Ishikawa (cell line): ENCODE results near the gene CTPS1.

Experiments
- CEBPB ChIP-seq: IDR thresholded peaks from 2 replicates; pipeline ENCODE4 v1.6.1; 2012
- CREB1 ChIP-seq: IDR thresholded peaks from 2 replicates; pipeline ENCODE4 v1.6.1; 2012; ENCODE audit warnings: low read depth
- EGR1 ChIP-seq: IDR thresholded peaks from 2 replicates; pipeline ENCODE4 v1.6.1; 2012
- EP300 ChIP-seq: IDR thresholded peaks from 2 replicates; pipeline ENCODE4 v1.6.1; 2012; ENCODE audit warnings: borderline replicate concordance
- NFIC ChIP-seq: IDR thresholded peaks from 2 replicates; pipeline ENCODE4 v1.6.1; 2012
- RAD21 ChIP-seq: IDR thresholded peaks from 2 replicates; pipeline ENCODE4 v1.6.1; 2012; ENCODE audit warnings: low read depth
- TAF1 ChIP-seq: IDR thresholded peaks from 2 replicates; pipeline ENCODE4 v1.6.1; 2012; ENCODE audit warnings: low read depth, mild to moderate bottlenecking
- TCF12 ChIP-seq: IDR thresholded peaks from 2 replicates; pipeline ENCODE4 v1.6.1; 2012; ENCODE audit warnings: low read depth
- TEAD4 ChIP-seq: IDR thresholded peaks from 2 replicates; pipeline ENCODE4 v1.6.1; 2012
- YY1 ChIP-seq: IDR thresholded peaks from 2 replicates; pipeline ENCODE4 v1.6.1; 2012; ENCODE audit warnings: low read depth
- ZBTB7A ChIP-seq: IDR thresholded peaks from 2 replicates; pipeline ENCODE4 v1.6.1; 2012; ENCODE audit warnings: low read depth
- TF ChIP-seq, protein P1 (sequence below): IDR thresholded peaks from 2 replicates; pipeline ENCODE4 v1.6.1; 2012
- TF ChIP-seq, protein P2 (sequence below): IDR thresholded peaks from 2 replicates; pipeline ENCODE4 v1.6.1; 2012; ENCODE audit warnings: low read depth, mild to moderate bottlenecking

DNA sequence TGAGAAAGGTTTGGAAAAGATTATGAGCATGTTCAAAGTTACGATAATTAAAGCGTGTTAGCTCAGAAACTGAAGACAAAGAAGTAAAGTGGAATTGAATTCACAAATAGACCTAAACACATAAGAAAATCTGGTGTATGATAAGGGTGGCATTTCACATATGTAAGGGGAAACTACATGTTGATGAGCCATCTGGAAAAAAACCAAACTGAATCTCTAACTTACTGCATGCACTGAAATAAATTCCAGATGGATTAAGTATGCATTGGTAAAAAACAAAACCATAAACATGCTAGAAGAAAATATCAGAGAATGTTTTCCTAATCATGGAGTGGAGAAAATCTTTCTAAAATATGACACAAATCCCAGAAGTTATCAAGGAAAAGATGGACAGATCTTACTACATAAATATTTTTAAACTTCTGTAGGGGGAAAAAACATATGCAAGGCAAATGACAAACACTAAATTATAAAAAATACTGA is 34.0 kb upstream of the CTPS1 start:
- no peak for TF ChIP-seq TAF1
- TF ChIP-seq, protein P1, sequence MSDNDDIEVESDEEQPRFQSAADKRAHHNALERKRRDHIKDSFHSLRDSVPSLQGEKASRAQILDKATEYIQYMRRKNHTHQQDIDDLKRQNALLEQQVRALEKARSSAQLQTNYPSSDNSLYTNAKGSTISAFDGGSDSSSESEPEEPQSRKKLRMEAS, result no peak
- no peak for TF ChIP-seq RAD21
- no peak for TF ChIP-seq CEBPB
- no peak for TF ChIP-seq EP300
- TF ChIP-seq EGR1, result no peak
- no peak for TF ChIP-seq CREB1
- TF ChIP-seq NFIC, result no peak
- no peak for TF ChIP-seq TEAD4
- no peak for TF ChIP-seq TCF12
- TF ChIP-seq YY1, result no peak
- TF ChIP-seq ZBTB7A, result no peak
- TF ChIP-seq, protein P2, sequence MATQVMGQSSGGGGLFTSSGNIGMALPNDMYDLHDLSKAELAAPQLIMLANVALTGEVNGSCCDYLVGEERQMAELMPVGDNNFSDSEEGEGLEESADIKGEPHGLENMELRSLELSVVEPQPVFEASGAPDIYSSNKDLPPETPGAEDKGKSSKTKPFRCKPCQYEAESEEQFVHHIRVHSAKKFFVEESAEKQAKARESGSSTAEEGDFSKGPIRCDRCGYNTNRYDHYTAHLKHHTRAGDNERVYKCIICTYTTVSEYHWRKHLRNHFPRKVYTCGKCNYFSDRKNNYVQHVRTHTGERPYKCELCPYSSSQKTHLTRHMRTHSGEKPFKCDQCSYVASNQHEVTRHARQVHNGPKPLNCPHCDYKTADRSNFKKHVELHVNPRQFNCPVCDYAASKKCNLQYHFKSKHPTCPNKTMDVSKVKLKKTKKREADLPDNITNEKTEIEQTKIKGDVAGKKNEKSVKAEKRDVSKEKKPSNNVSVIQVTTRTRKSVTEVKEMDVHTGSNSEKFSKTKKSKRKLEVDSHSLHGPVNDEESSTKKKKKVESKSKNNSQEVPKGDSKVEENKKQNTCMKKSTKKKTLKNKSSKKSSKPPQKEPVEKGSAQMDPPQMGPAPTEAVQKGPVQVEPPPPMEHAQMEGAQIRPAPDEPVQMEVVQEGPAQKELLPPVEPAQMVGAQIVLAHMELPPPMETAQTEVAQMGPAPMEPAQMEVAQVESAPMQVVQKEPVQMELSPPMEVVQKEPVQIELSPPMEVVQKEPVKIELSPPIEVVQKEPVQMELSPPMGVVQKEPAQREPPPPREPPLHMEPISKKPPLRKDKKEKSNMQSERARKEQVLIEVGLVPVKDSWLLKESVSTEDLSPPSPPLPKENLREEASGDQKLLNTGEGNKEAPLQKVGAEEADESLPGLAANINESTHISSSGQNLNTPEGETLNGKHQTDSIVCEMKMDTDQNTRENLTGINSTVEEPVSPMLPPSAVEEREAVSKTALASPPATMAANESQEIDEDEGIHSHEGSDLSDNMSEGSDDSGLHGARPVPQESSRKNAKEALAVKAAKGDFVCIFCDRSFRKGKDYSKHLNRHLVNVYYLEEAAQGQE, result no peak
